ENCODE results near the gene ZFPM1.

DNA sequence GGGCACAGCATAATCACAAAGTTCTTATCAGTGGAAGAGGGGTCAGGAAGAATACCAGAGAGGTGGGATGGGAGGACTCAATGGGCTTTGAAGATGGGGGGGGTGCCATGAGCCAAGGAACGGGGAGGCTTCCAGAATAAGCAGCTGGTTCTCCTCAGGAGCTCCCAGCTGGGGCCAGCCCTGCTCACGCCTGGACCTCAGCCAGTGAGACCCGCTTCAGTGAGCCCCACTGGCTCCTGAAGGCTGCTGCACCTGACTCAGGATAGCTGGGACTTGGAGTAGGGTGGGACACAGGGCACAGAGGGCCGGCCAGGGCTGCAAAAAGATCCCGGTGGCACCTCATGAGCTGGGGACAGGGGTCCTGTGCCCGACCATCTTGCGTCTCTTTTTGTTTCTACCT lies 92.7 kb downstream of the ZFPM1 start:
- TF ChIP-seq, protein P1, sequence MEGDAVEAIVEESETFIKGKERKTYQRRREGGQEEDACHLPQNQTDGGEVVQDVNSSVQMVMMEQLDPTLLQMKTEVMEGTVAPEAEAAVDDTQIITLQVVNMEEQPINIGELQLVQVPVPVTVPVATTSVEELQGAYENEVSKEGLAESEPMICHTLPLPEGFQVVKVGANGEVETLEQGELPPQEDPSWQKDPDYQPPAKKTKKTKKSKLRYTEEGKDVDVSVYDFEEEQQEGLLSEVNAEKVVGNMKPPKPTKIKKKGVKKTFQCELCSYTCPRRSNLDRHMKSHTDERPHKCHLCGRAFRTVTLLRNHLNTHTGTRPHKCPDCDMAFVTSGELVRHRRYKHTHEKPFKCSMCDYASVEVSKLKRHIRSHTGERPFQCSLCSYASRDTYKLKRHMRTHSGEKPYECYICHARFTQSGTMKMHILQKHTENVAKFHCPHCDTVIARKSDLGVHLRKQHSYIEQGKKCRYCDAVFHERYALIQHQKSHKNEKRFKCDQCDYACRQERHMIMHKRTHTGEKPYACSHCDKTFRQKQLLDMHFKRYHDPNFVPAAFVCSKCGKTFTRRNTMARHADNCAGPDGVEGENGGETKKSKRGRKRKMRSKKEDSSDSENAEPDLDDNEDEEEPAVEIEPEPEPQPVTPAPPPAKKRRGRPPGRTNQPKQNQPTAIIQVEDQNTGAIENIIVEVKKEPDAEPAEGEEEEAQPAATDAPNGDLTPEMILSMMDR (IDR thresholded peaks at IDR 0.05), result no peak
- TF ChIP-seq POLR2AphosphoS5 (IDR thresholded peaks at IDR 0.05) (no peak), POLR2A (IDR thresholded peaks at IDR 0.05) (no peak)
